SK-N-MC (cell line): ENCODE results near the gene TULP3.

Experiments used
- DNase-seq: peaks from one replicate; pipeline ENCODE4 v3.0.0-alpha.2; 2011; ENCODE audit warnings: low read depth, low spot score
- H3K27ac ChIP-seq: fragments of 200-600 bp; sonication (generic); 2 replicates; pipeline ENCODE4 v1.5.1; 2016; ENCODE audit warnings: mixed run types
- H3K36me3 ChIP-seq: fragments of 200-600 bp; sonication (generic); 2 replicates; pipeline ENCODE4 v1.6.1; 2017; ENCODE audit warnings: antibody characterized with exemption, low read length, mixed read lengths; ENCODE audit not compliant: insufficient read depth
- H3K4me3 ChIP-seq: fragments of 200-600 bp; sonication (generic); 2 replicates; pipeline ENCODE4 v1.5.1; 2016
- H3K9ac ChIP-seq: fragments of 200-600 bp; sonication (generic); 2 replicates; pipeline ENCODE4 v1.8.0; 2017; ENCODE audit warnings: mixed run types, mixed read lengths; ENCODE audit not compliant: insufficient read length
- H3K9me3 ChIP-seq: fragments of 200-600 bp; sonication (generic); 2 replicates; pipeline ENCODE4 v1.6.1; 2017; ENCODE audit warnings: low read depth, mild to moderate bottlenecking, antibody characterized with exemption, low read length, moderate library complexity, mixed read lengths
- EZH2 ChIP-seq: fragments of 200-600 bp; sonication (generic); IDR thresholded peaks from one replicate; pipeline ENCODE4 v1.6.1; 2017; ENCODE audit warnings: antibody characterized with exemption
- FOXP2 ChIP-seq: optimal IDR thresholded peaks from 2 replicates; pipeline ENCODE3; 2011; ENCODE audit warnings: mild to moderate bottlenecking, moderate library complexity; ENCODE audit not compliant: insufficient read depth; ENCODE audit errors: extremely low read length, control extremely low read depth
- POLR2AphosphoS5 ChIP-seq: IDR thresholded peaks from 2 replicates; pipeline ENCODE4 v1.6.1; 2012; ENCODE audit warnings: mild to moderate bottlenecking, low read depth, low read length, borderline replicate concordance

Gene TULP3

DNA sequence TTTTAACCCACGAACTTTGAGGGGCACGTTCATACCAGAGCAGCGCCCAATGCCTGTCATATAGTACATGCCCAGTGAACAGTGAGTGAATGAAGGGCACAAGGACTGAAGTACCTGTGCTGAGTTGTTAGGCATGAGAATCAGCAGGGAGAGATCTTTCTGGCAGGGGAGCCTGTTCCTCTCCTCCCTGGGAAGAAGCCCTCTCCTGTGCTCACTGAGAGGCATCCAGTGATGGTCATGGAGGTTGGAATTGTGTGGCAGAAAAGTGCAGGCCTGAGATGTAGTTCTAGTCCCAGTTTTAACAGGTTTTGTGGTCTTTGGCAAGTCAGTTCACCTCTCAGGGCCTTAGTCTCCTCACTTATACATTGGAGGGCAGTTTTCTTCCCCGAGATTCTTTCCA, 89.1 kb downstream of the TULP3 start:
- Histone ChIP-seq H3K36me3 (peaks cover 11% of the 10 kb centered on the region; the same call in 1 of the 2 replicates), H3K4me3 (no peak overlapping the region)
- DNase-seq, result no peak

DNA sequence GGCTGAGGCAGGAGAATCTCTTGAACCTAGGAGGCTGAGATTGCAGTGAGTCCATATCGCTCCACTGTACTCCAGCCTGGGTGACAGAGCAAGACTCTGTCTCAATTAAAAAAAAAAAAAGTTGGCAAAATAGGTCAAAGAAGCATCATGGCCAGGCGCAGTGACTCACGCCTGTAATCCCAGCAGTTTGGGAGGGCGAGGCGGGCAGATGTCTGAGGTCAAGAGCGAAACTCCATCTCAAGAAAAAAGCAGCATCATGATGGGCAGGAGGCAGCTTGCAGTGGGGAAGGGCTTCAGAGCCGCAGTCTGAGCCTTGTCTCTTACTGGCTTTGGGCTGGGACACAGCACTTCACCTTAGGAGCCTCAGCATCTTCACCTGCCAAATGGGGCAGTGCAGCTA, 89.9 kb downstream of the TULP3 start:
- H3K9ac ChIP-seq, result no peak overlapping the region
- no peak overlapping the region for H3K4me3 ChIP-seq
- TF ChIP-seq FOXP2 (no peak), POLR2AphosphoS5 (no peak), EZH2 (no peak)
- H3K27ac ChIP-seq, result no peak overlapping the region
- H3K9me3 ChIP-seq, result no peaks in the 10 kb centered on the region
- DNase-seq, result no peak
- peaks cover 11% of the 10 kb centered on the region; the same call in 1 of the 2 replicates for H3K36me3 ChIP-seq

More for the DNA sequence above, 89.1 kb downstream of the TULP3 start:
- H3K9ac ChIP-seq, result no peak overlapping the region
- no peak overlapping the region for H3K27ac ChIP-seq
- no peaks in the 10 kb centered on the region for H3K9me3 ChIP-seq
- no peak for TF ChIP-seq POLR2AphosphoS5
- TF ChIP-seq EZH2, result no peak
- no peak for TF ChIP-seq FOXP2

DNA sequence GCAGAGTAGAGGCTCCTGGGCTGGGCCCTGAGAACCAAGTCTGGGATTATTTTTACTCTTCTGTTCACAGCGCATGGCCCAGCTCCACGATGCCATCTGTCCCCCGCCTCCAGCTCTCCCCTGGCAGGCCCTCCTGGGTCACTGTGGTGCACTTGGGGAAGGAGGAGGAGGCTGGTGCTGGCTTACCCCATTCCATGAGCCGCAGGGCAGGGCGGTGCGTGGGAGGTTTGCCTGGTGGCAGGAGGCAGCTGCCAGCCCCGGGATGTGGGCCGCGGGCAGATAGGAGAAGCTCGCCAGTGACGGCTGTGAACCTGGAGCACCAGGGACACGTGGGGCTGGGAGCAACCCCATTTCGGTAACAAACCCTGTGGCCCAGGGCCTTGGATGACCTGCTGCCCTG, 91.7 kb downstream of the TULP3 start:
- no peak for TF ChIP-seq POLR2AphosphoS5
- no peak for TF ChIP-seq FOXP2
- Histone ChIP-seq H3K27ac (no peak overlapping the region), H3K9me3 (no peaks in the 10 kb centered on the region), H3K36me3 (peaks cover 11% of the 10 kb centered on the region; the same call in 1 of the 2 replicates), H3K4me3 (no peak overlapping the region), H3K9ac (no peak overlapping the region)
- DNase-seq, result no peak

DNA sequence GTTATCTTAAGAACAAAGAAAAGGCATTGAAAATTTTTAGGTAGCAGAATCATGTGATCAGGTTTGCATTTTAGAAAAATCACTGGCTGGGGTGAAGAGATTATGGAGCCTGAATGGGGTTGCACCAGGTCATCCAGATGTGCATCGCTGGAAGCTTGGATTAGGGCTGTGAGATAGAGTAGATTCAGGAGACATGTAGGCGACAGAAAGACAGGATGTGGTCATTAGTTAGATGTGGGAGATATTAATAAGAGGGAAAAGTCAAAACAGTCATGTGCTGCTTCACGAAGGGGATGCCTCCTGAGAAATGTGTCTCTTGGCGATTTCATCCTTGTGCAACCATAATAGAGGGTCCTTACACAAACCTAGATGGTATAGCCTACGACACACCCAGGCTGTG, 93.6 kb downstream of the TULP3 start:
- no peak overlapping the region for H3K27ac ChIP-seq
- no peak for DNase-seq
- peaks cover 10% of the 10 kb centered on the region; the same call in 1 of the 2 replicates for H3K36me3 ChIP-seq
- H3K4me3 ChIP-seq, result no peak overlapping the region
- no peaks in the 10 kb centered on the region for H3K9me3 ChIP-seq
- no peak overlapping the region for H3K9ac ChIP-seq
- TF ChIP-seq FOXP2, result no peak
- TF ChIP-seq EZH2, result no peak
- no peak for TF ChIP-seq POLR2AphosphoS5

DNA sequence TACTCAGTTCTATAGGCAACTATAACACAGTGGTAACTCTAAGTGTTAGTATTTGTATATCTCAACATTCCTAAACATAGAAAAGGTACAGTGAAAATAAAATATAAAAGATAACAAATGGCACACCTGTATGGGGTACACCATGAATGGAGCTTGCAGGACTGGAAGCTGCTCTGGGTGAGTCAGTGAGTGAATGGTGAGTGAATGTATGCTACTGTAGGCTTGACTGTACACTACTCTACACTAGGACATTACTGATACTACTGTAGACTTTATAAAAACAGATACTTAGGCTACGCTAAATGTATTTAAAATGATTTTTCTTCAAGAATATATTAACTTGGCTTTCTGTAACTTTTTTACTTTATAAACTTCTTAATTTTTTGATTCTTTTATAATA, 94.0 kb downstream of the TULP3 start:
- Histone ChIP-seq H3K27ac (no peak overlapping the region), H3K9ac (no peak overlapping the region), H3K4me3 (no peak overlapping the region), H3K9me3 (no peaks in the 10 kb centered on the region), H3K36me3 (peaks cover 9% of the 10 kb centered on the region; the same call in 1 of the 2 replicates)
- TF ChIP-seq EZH2 (no peak), POLR2AphosphoS5 (no peak), FOXP2 (no peak)
- no peak for DNase-seq

DNA sequence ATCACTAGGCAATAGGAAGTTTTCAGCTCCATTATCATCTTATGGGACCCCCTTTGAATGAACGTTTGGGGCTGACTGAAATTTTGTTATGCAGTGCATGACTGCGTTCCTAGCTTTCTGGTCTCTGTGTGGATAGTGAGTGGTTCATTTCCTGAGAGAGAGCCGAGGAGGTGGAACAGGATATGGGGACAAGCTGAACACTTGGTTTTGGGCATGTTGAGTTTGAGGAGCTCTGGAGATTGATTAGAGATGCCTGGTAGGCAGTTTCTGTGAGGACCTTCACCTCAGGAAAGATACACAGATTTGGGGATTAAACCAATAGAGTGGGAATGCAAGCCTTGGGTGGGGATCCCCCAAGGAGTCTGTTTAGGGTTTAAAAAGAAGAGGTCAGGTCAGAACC, 96.2 kb downstream of the TULP3 start:
- no peak overlapping the region for H3K27ac ChIP-seq
- no peak for TF ChIP-seq POLR2AphosphoS5
- no peak for TF ChIP-seq EZH2
- TF ChIP-seq FOXP2, result no peak
- H3K4me3 ChIP-seq, result no peak overlapping the region
- no peak overlapping the region for H3K9ac ChIP-seq
- H3K9me3 ChIP-seq, result no peaks in the 10 kb centered on the region
- DNase-seq, result no peak
- peaks cover 12% of the 10 kb centered on the region; the same call in 1 of the 2 replicates for H3K36me3 ChIP-seq

DNA sequence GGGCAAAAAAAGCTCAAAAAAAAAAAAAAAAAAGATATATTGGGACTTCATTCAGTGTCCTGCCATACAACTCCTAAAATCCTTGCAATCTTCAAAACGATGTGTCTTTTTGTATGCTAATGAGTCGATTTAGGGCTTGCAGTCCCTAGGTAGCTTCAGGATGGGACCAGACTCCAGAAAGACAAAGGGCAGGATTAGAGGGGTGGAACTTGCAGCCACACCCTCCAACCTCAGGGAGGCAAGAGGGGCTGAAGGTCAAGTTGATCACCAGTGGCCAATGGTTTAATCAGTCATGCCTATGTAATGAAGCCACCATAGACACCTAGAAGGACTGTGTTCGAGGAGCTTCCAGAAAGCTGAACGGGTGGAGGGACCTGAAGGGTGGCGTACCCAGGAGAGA, 97.8 kb downstream of the TULP3 start:
- DNase-seq, result no peak

More for the DNA sequence above, 97.8 kb downstream of the TULP3 start:
- Histone ChIP-seq H3K27ac (no peak overlapping the region), H3K36me3 (peaks cover 12% of the 10 kb centered on the region; the same call in 1 of the 2 replicates), H3K9me3 (no peaks in the 10 kb centered on the region), H3K9ac (no peak overlapping the region), H3K4me3 (no peak overlapping the region)
- TF ChIP-seq FOXP2, result no peak
- no peak for TF ChIP-seq EZH2
- no peak for TF ChIP-seq POLR2AphosphoS5
